Endothelial cell of umbilical vein (primary cell): Measurements from ENCODE around the gene MMP23B. TPM values are rescaled to one million over a fixed set of nuclear protein-coding genes. Genes with fewer than 3 reads are reported as not detected.
"Not testable (repeated sequence)": the region's sequence is repeated elsewhere in the genome, so short reads cannot be mapped to it uniquely, and the experiment has no call there.

Source experiments
- BruUV-seq: library from RNA; stranded (reverse); fragments of 400-500 nt; replicated peaks from 2 replicates; lab custom pipeline; 2021; lab: Mats Ljungman, UMichigan
- CTCF ChIA-PET: fragments of 300-600, 350-600 bp; sonication (Branson Sonifier 250); formaldehyde crosslinking; loops from one replicate; lab custom pipeline; 2021; ENCODE audit warnings: antibody characterized with exemption, inconsistent platforms; lab: Charles Lee
- POLR2A ChIA-PET: fragments of 300-600, 350-600 bp; sonication (Branson Sonifier 250); formaldehyde crosslinking; loops from one replicate; lab custom pipeline; 2021; ENCODE audit warnings: antibody characterized with exemption, inconsistent platforms; lab: Charles Lee
- DNase-seq: peaks from one replicate; pipeline ENCODE4 v3.0.0-alpha.2; 2011; ENCODE audit warnings: low read depth, low spot score
- FAIRE-seq: peaks from 2 replicates; lab custom pipeline; 2011; peaks lifted over from hg19 to GRCh38; lab: Jason Lieb, UNC
- H2AFZ ChIP-seq: 2 replicates; pipeline ENCODE4 v1.6.0; 2012; ENCODE audit warnings: low read depth, low read length, control low read depth, inconsistent platforms
- H3K27ac ChIP-seq: 2 replicates; pipeline ENCODE4 v1.5.1; 2011; ENCODE audit warnings: low read depth, mild to moderate bottlenecking, control low read depth, low read length, moderate library complexity; ENCODE audit not compliant: insufficient read depth
- H3K27me3 ChIP-seq, 2 experiments: 2 replicates each; pipeline versions ENCODE4 v1.6.0 to v1.6.1; 2011; ENCODE audit warnings: low read length in 2 of 2, mixed read lengths in 1 of 2; ENCODE audit not compliant: control insufficient read depth in 2 of 2, insufficient read depth in 2 of 2
- H3K36me3 ChIP-seq, 2 experiments: 2 replicates in 1 of 2; 3 replicates in 1 of 2; pipeline ENCODE4 v1.5.1; 2011; ENCODE audit warnings: low read length in 2 of 2, mild to moderate bottlenecking in 1 of 2, moderate library complexity in 1 of 2; ENCODE audit not compliant: control insufficient read depth in 2 of 2, insufficient read depth in 2 of 2; ENCODE audit errors: extremely low read depth in 1 of 2
- H3K4me1 ChIP-seq: 3 replicates; pipeline ENCODE4 v1.5.1; 2011; ENCODE audit warnings: mild to moderate bottlenecking, low read length; ENCODE audit not compliant: control insufficient read depth, insufficient read depth; ENCODE audit errors: extremely low read depth
- H3K4me2 ChIP-seq: 2 replicates; pipeline ENCODE4 v1.6.1; 2011; ENCODE audit warnings: low read length, control low read depth, mixed read lengths; ENCODE audit not compliant: insufficient read depth
- H3K4me3 ChIP-seq, 3 experiments: fragments of 200-600 bp in 1 of 3; sonication (generic), shearing (Covaris generic) in 1 of 3; replicated peaks in 1 of 3; 2 replicates each; pipeline ENCODE4 v1.5.1; 2011 to 2016; ENCODE audit warnings: control low read depth in 3 of 3, low read length in 3 of 3, mild to moderate bottlenecking in 2 of 3, inconsistent platforms in 1 of 3, low read depth in 1 of 3, moderate library complexity in 1 of 3; ENCODE audit not compliant: insufficient read depth in 1 of 3
- H3K79me2 ChIP-seq: 2 replicates; pipeline ENCODE4 v1.6.0; 2012; ENCODE audit warnings: low read length, inconsistent platforms; ENCODE audit not compliant: control insufficient read depth, insufficient read depth
- H3K9ac ChIP-seq: replicated peaks from 2 replicates; pipeline ENCODE3; 2011; ENCODE audit warnings: low read length, control low read depth; ENCODE audit not compliant: insufficient read depth; ENCODE audit errors: extremely low read depth
- H3K9me1 ChIP-seq: replicated peaks from 3 replicates; pipeline ENCODE4 v1.6.0; 2011; ENCODE audit warnings: mild to moderate bottlenecking, low read length; ENCODE audit not compliant: control insufficient read depth, insufficient read depth; ENCODE audit errors: extremely low read depth
- H3K9me3 ChIP-seq: replicated peaks from 2 replicates; pipeline ENCODE4 v1.5.1; 2012; ENCODE audit warnings: low read length, inconsistent platforms; ENCODE audit not compliant: control insufficient read depth, insufficient read depth
- H4K20me1 ChIP-seq: replicated peaks from 2 replicates; pipeline ENCODE3; 2011; ENCODE audit warnings: mild to moderate bottlenecking, low read length; ENCODE audit not compliant: control insufficient read depth, insufficient read depth; ENCODE audit errors: extremely low read depth
- dilution Hi-C: fragments of 300-500 bp; cut with MboI; formaldehyde crosslinking; loops from one replicate; pipeline ENCODE4 v1.15.0; 2019; ENCODE audit warnings: low sequenced_read_pairs; ENCODE audit not compliant: extremely low pct_ligation_motif_present
- intact Hi-C: fragments of 100-400 bp; cut with micrococcal nuclease; formaldehyde crosslinking; loops from one replicate; pipeline ENCODE4 v1.10.0; 2022
- polyA plus RNA-seq, 4 experiments: library from polyadenylated mRNA; depleted of rRNA in 3 of 4; stranded (reverse) in 3 of 4; unstranded in 1 of 4; fragments of >200 nt; gene quantifications; 2 replicates each; pipeline versions ENCODE4 v1.2.1 to v1.2.3, GENCODE V29; 2011 to 2012; ENCODE audit warnings: missing spikeins in 1 of 4
- total RNA-seq: library from RNA; stranded (reverse); gene quantifications from 2 replicates; pipeline ENCODE4 v1.2.3, GENCODE V29; 2021

MMP23B gene
- total and polyA plus RNA-seq, 2 donors (not counting 3 experiments of a cell fraction or from before 2014, with no cell fraction given): 0.62 to 5.3 TPM

- H3K79me2 ChIP-seq, DNase-seq, intact Hi-C loops, H3K4me1 ChIP-seq, H2AFZ ChIP-seq, BruUV-seq, H3K9me1 ChIP-seq, H3K27ac ChIP-seq, H4K20me1 ChIP-seq, H3K27me3 ChIP-seq, POLR2A ChIA-PET, dilution Hi-C loops, H3K9ac ChIP-seq, H3K4me3 ChIP-seq, CTCF ChIA-PET, FAIRE-seq, H3K9me3 ChIP-seq, H3K36me3 ChIP-seq, H3K4me2 ChIP-seq: not testable (repeated sequence)
Measured at GRCh38 chr1:1636621-1637478, 4.9 kb downstream of the MMP23B start.

GRCh38 chr1:1637479-1637875 lies 5.5 kb downstream of the MMP23B start:
- H3K9me3 ChIP-seq, intact Hi-C loops, H3K27me3 ChIP-seq, H3K9ac ChIP-seq, BruUV-seq, H2AFZ ChIP-seq, H3K36me3 ChIP-seq, dilution Hi-C loops, H3K4me2 ChIP-seq, FAIRE-seq, H3K27ac ChIP-seq, H3K4me1 ChIP-seq, H4K20me1 ChIP-seq, H3K9me1 ChIP-seq, H3K79me2 ChIP-seq, POLR2A ChIA-PET, CTCF ChIA-PET, DNase-seq, H3K4me3 ChIP-seq: not testable (repeated sequence)

- H3K27ac ChIP-seq, FAIRE-seq, H3K79me2 ChIP-seq, POLR2A ChIA-PET, H3K4me2 ChIP-seq, CTCF ChIA-PET, H3K9ac ChIP-seq, DNase-seq, intact Hi-C loops, BruUV-seq, H3K9me1 ChIP-seq, dilution Hi-C loops, H3K4me3 ChIP-seq, H3K9me3 ChIP-seq, H3K36me3 ChIP-seq, H3K4me1 ChIP-seq, H2AFZ ChIP-seq, H4K20me1 ChIP-seq, H3K27me3 ChIP-seq: not testable (repeated sequence)
Measured at GRCh38 chr1:1638528-1638927, 6.6 kb downstream of the MMP23B start.

GRCh38 chr1:1639368-1639767 lies 7.4 kb downstream of the MMP23B start:
- H3K4me3 ChIP-seq, H3K4me2 ChIP-seq, H2AFZ ChIP-seq, dilution Hi-C loops, H3K9me1 ChIP-seq, H4K20me1 ChIP-seq, H3K27me3 ChIP-seq, H3K36me3 ChIP-seq, H3K27ac ChIP-seq, FAIRE-seq, H3K9ac ChIP-seq, intact Hi-C loops, BruUV-seq, CTCF ChIA-PET, DNase-seq, POLR2A ChIA-PET, H3K4me1 ChIP-seq, H3K9me3 ChIP-seq, H3K79me2 ChIP-seq: not testable (repeated sequence)
